HG03457 (cell line): ENCODE measurements around the gene CDYL2.
A peak's percentile ranks its signal among the peaks of the same experiment; 100 is the strongest.
"Not testable (repeated sequence)": the region's sequence is repeated elsewhere in the genome, so short reads cannot be mapped to it uniquely, and the experiment has no call there.

Experiments
- ATAC-seq: cut with Tn5 transposase; IDR thresholded peaks from one replicate; pipeline ENCODE4 v1.9.1; 2021; ENCODE audit warnings: moderate number of reproducible peaks; ENCODE audit not compliant: unreplicated experiment

The CDYL2 gene

GRCh38 chr16:80680046-80680445 lies 124.4 kb downstream of the CDYL2 start:
- ATAC-seq: no peak

- no peak for ATAC-seq
Measured at GRCh38 chr16:80674884-80675283, 129.5 kb downstream of the CDYL2 start.

- no peak for ATAC-seq
Measured at GRCh38 chr16:80672379-80672778, 132.0 kb downstream of the CDYL2 start.

GRCh38 chr16:80671281-80671849 lies 133.0 kb downstream of the CDYL2 start:
- ATAC-seq: no peak

GRCh38 chr16:80670170-80670865 lies 134.1 kb downstream of the CDYL2 start:
- no peak for ATAC-seq

GRCh38 chr16:80669673-80670072 lies 134.7 kb downstream of the CDYL2 start:
- no peak for ATAC-seq

- ATAC-seq: no peak
Measured at GRCh38 chr16:80667925-80668324, 136.5 kb downstream of the CDYL2 start.

GRCh38 chr16:80667251-80667560 lies 137.2 kb downstream of the CDYL2 start:
- ATAC-seq: no peak

- ATAC-seq: no peak
Measured at GRCh38 chr16:80666378-80667250, 137.8 kb downstream of the CDYL2 start.

- ATAC-seq: no peak
Measured at GRCh38 chr16:80665356-80665755, 139.0 kb downstream of the CDYL2 start.

- ATAC-seq: no peak
Measured at GRCh38 chr16:80664786-80665185, 139.6 kb downstream of the CDYL2 start.

GRCh38 chr16:80664226-80664625 lies 140.2 kb downstream of the CDYL2 start:
- no peak for ATAC-seq

GRCh38 chr16:80663078-80663477 lies 141.3 kb downstream of the CDYL2 start:
- ATAC-seq: no peak

- no peak for ATAC-seq
Measured at GRCh38 chr16:80659865-80660264, 144.5 kb downstream of the CDYL2 start.

GRCh38 chr16:80656711-80657150 lies 147.7 kb downstream of the CDYL2 start:
- peak; percentile 85 for ATAC-seq

- no peak for ATAC-seq
Measured at GRCh38 chr16:80656161-80656560, 148.2 kb downstream of the CDYL2 start.

GRCh38 chr16:80655751-80656150 lies 148.6 kb downstream of the CDYL2 start:
- no peak for ATAC-seq

GRCh38 chr16:80654094-80654862 lies 150.1 kb downstream of the CDYL2 start:
- no peak for ATAC-seq

GRCh38 chr16:80652441-80652840 lies 152.0 kb downstream of the CDYL2 start:
- no peak for ATAC-seq

GRCh38 chr16:80650281-80650680 lies 154.1 kb downstream of the CDYL2 start:
- not testable (repeated sequence) for ATAC-seq

- no peak for ATAC-seq
Measured at GRCh38 chr16:80640316-80640715, 164.1 kb downstream of the CDYL2 start.
